Stimulated activated naive CD8-positive, alpha-beta T cell treated with anti-CD3 and anti-CD28 coated beads, Interleukin-15, Interleukin-2, amounts not matched to agents 100 U/mL and 50 U/mL, for 24 hours (primary cell): Measurements from ENCODE around the gene ZPR1.
"Not testable (repeated sequence)": the region's sequence is repeated elsewhere in the genome, so short reads cannot be mapped to it uniquely, and the experiment has no call there.

Experiments used
- ATAC-seq: fragments of 150-1000 bp; cut with Tn5 transposase; one replicate; pipeline ENCODE4 v1.10.0; 2021
- DNase-seq: peaks from one replicate; pipeline ENCODE4 v3.0.0; 2021

ZPR1 gene

GRCh38 chr11:116792144-116792868 lies 4.5 kb upstream of the ZPR1 start:
- no peak for DNase-seq
- ATAC-seq: no peak

DNA sequence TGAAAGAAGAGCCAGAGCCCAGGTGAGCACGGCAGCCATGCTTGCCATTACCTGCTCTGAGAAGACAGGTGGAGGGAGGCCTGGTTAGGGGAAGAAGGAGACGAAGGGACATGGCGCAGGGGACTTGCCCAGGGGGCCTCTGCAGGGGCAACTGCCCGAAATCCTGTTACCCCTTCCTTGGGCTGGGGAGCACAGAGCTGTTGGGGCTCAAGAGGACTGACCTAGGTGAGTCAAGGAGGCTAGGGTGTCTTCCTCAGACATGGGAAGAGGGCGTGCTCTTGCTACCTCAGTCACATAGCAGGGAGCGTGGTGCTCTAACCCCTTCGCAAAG lies 4.0 kb upstream of the ZPR1 start, which contains the start of gene APOA5:
TSS of gene APOA5 (minus strand) at position 67 of the 331 bp plus-strand sequence. CDS start at position 48, 19 bp downstream.
- ATAC-seq: no peak
- no peak for DNase-seq

- peak; percentile 66 for ATAC-seq
Measured at GRCh38 chr11:116791002-116791812, 3.4 kb upstream of the ZPR1 start.

DNA sequence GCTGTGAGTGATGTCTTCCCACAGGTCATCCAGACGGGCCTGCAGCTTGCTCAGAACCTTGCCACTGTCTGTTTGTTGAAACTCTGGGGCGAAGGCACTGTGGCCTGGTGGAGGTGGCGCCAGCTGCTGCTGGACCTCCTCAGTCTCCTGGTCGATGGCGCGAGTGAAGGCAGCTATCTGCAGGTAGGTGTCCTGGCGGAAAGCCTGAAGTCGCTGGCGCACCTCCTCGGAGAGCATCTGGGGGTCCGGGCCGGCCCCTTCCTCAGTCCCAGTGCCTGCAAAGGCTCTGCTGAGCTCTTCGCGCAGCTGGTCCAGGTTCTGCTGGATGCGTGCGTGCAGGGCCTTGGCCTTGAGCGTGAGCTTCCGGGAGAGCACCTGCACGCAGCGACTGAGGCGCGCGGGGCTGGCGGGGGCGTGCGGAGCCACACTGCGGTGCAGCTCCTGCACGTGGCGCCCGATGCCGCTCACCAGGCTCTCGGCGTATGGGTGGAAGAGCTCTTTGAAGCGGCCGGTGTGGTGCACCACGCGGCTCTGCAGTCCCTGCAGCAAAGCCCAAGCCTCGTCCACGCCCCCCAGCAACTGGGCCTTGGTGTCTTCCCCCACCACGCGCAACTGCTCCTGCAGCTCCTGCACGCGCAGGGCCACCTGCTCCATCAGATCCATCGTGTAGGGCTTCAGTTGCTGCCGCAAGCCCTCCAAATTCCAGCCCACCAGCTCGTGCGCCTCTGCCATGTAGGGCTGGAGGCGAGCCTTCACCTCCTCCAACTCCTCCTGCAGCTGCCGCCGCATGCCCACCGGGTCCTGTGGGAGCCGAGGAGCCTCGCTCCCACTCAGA lies 2.6 kb upstream of the ZPR1 start:
- ATAC-seq (no peak), DNase-seq (no peak)

More at GRCh38 chr11:116791002-116791812, 3.4 kb upstream of the ZPR1 start:
- DNase-seq: peak; percentile 88

GRCh38 chr11:116788975-116789374 lies 1.2 kb upstream of the ZPR1 start:
- ATAC-seq (no peak), DNase-seq (no peak)

DNA sequence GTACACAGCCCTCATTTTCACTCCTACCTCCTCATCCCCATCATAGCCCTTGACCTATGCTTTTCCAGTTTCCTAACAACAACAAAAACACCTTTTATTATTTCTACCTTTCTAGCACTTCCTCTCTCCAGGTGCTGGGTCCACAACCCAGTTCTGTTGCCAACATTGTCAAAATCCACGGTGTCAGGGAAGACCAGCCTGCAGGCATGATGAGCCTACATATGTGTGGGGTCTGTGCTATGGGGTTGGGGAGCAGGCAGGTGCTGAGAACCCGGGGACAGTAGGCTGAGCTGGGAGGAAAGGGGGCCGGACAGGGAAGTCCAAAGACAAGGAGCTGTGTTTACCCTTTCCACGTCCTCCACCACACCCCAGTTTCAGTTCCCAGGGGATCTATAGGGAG lies 711 bp upstream of the ZPR1 start:
- ATAC-seq (no peak), DNase-seq (no peak)

DNA sequence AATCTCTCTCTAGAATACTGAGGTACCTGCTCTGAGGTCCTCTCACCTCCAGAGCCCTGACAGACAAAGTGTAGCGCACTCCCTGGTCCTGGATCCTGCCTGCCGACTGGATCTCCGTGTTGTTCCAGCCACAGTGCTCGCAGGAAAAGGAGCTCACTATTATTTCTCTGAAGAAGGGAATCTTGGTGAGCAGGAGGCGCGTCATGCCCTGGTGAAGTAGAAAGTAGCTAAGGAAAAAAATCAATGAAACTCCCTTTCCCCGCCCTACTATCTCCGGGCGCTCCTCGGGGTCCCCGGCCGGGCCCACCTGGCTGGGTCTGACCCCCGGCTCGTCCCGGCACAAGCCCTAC lies 412 bp downstream of the ZPR1 start:
- DNase-seq (no peak), ATAC-seq (no peak)

- DNase-seq: no peak
- no peak for ATAC-seq
Measured at GRCh38 chr11:116786966-116787365, 857 bp downstream of the ZPR1 start.

GRCh38 chr11:116786326-116786725 lies 1.5 kb downstream of the ZPR1 start:
- ATAC-seq (no peak), DNase-seq (no peak)

DNA sequence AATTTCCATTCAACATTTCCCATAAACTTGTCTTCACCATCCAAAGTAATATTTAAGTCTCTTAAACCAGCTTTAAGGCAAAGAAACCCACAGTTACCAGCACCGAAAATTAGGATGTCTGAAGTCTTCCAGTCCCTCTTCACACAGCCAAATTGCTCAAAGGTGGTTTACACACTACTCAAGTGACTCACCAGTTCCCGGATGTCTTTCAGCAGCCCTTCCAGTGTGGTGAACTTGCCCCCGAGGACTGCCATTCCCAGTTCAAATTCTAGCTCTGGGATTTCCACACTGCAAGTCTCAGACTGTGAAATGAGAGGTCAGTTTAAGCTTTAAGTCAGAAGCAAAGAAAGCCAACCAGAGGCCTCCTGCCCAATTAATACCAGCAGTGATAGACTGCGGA lies 5.1 kb downstream of the ZPR1 start:
- no peak for DNase-seq
- ATAC-seq: peak; percentile 39

GRCh38 chr11:116778556-116778955 lies 9.3 kb downstream of the ZPR1 start:
- no peak for DNase-seq
- no peak for ATAC-seq

- no peak for DNase-seq
- ATAC-seq: no peak
Measured at GRCh38 chr11:116777056-116777455, 10.8 kb downstream of the ZPR1 start.

DNA sequence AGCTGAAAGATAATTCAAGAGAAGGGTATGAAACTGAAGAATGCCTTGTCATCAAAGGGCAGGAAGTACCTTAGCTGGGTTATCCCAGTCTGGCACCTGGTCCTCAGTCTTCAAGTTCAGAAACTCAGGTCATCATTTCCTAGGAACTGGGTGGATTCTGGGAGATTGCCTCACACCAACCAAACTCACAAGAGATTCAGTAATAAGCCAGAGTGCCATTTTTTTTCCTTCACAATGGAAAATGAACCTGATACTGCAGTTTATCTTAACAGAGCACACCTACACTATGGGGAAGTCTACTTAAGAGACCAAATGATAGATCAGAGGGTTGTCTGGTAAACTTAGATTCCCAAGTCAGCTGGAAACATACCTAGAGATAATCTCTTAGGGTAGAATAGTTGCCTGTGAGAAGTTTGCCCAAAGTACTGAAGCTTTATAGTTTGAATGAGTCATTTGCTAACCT lies 11.3 kb downstream of the ZPR1 start:
- DNase-seq (no peak), ATAC-seq (no peak)

DNA sequence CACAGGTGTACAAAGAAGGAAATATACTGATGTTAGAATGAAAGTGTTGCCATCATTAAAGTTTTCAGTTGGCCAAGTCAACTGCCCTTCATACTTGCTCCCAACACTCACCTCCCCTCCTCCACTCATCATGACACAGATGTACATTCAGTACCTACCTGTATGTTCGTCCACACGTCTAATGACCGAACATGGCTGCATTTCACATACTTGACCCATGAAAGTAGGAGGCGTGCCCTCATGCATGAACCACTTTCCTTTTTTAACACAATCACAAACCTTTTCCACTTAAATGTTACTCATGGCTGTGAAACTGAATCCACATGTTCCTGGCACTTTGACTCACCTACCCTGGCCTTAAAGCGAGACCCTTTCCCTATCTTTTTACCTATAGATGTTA lies 11.8 kb downstream of the ZPR1 start:
- DNase-seq (no peak), ATAC-seq (no peak)

GRCh38 chr11:116774661-116775060 lies 13.2 kb downstream of the ZPR1 start:
- no peak for ATAC-seq

GRCh38 chr11:116773203-116774097 lies 14.4 kb downstream of the ZPR1 start:
- no peak for ATAC-seq
- no peak for DNase-seq

More at GRCh38 chr11:116774661-116775060, 13.2 kb downstream of the ZPR1 start:
- no peak for DNase-seq

DNA sequence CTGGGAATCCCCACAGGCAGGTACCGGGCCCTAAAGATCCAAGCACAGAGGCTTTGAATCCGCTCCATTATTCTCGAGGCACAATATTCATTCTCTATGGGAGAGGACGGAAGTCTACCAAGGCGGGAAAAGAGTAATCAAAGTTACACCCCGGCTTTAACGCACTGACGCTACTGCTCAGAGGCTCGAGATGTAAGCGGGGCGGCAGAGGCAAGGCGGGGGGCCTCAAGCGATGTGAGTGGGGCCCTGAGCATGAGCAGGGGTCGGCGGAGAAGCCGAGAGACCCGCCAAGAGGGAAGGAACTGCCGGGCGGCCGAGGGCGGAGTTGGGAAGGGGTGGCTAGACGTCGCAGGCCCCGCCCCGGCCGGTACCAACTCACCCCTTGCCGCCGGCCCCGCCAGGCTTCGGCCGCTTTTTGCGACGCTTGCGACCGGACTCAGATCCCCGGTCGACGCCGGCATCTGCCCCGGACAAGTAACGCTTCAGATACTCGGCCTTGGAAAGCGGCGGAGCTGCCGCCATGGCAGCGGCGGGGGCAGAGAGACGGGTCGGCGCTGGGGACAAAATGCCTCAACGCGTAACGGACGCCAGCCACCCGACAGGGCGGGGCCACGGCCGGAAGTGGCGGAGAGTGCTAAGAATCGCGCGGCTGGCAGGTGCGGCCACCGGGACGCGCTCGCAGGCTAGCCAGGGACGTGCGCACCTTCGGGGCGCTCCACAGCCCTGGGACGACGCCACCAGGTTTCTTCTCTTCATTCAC lies 15.2 kb downstream of the ZPR1 start, which contains the start of gene BUD13:
TSS of gene BUD13 (minus strand) at position 545 of the 760 bp plus-strand sequence. CDS start at position 522, 23 bp downstream.
- DNase-seq: peak; percentile 97
- peak; percentile 93 for ATAC-seq

DNA sequence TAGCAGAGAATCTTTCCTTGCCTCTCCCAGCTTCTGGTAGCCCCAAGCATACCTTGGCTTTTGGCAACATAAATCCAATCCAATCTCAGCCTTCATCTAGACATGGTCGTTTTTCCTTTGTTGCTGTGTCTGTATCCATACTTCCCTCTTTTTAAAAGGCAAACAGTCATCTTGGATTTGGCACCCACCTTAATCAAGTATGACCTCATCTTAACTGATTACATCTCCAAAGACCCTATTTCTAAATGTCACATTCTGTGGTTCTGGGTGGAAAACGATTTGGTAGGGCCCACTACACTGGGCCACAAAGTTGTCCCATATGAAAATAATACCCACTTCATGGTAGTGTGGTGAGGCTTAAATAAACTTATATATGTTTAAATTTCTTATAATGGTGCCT lies 15.9 kb downstream of the ZPR1 start:
- ATAC-seq (no peak), DNase-seq (no peak)

- no peak for DNase-seq
- ATAC-seq: no peak
Measured at GRCh38 chr11:116762132-116762531, 25.7 kb downstream of the ZPR1 start.

- not testable (repeated sequence) for ATAC-seq, DNase-seq
Measured at GRCh38 chr11:116756044-116756443, 31.8 kb downstream of the ZPR1 start.
